Measurements from ENCODE around the gene CENPT. TPM values are rescaled to one million over a fixed set of nuclear protein-coding genes. Genes with fewer than 3 reads are reported as not detected.

Gene CENPT
- polyA plus RNA-seq, 2 of the 4 experiments (the other 2 are of a cell fraction) = 19.1 to 36.9 TPM

GRCh38 chr16:67800338-67800926 lies 47.1 kb downstream of the CENPT start:
- POLR2A ChIA-PET = no interaction called here
- whole genome bisulfite sequencing (ENCODE audit: missing lambda C conversion rate) = 93% methylated on average over 7 of the region's 7 CpGs
- CTCF ChIA-PET = interaction anchor here (0.6 to 5.5 kb wide), 5 partner anchors 16 to 136 kb away, joined by 3 to 45 read pairs (median 3); no protein-coding TSS in a partner anchor

GRCh38 chr16:67796099-67796718 lies 51.3 kb downstream of the CENPT start:
- Histone ChIP-seq H3K4me2 (no peak overlapping the region), H3K4me1 (peaks cover 7% of the 10 kb centered on the region; the same call in 1 of the 3 replicates), H3K9me3 (no peaks in the 10 kb centered on the region), H3K4me3 (no peak overlapping the region), H3K27ac (no peak overlapping the region)
- ChIA-PET CTCF (interaction anchor here (1.0 to 1.5 kb wide), 5 partner anchors 10 to 21 kb away, joined by 3 to 8 read pairs (median 3); partner anchors contain the start of genes RANBP10 and TSNAXIP1), POLR2A (no interaction called here)
- no peak for DNase-seq (ENCODE audit: low read depth in 1 of 2, low spot score in 1 of 2)
- FAIRE-seq = no peak
- no peak for ATAC-seq
- no peak for TF ChIP-seq CEBPB (IDR thresholded peaks at IDR 0.05)
- TF ChIP-seq NPAS2 (CRISPR knock-in tag; IDR thresholded peaks at IDR 0.05; ENCODE audit: borderline replicate concordance) = no peak
- no peak for TF ChIP-seq EHF (CRISPR knock-in tag; IDR thresholded peaks at IDR 0.05)
- TF ChIP-seq BHLHE40 (IDR thresholded peaks at IDR 0.05; ENCODE audit: low read depth, low read length) = no peak
- TF ChIP-seq NFE2L2 (conservative IDR thresholded peaks at IDR 0.05; ENCODE audit: low read length) = no peak
- no peak for TF ChIP-seq NR3C1 (IDR thresholded peaks at IDR 0.05)
- TF ChIP-seq CBX2 (IDR thresholded peaks at IDR 0.05; ENCODE audit: borderline replicate concordance, low read depth) = no peak
- TF ChIP-seq TP53 (CRISPR knock-in tag; IDR thresholded peaks at IDR 0.05) = no peak
- TF ChIP-seq POLR2A (IDR thresholded peaks at IDR 0.05; ENCODE audit: low read length) = no peak
- TF ChIP-seq JUN (IDR thresholded peaks at IDR 0.05) = no peak
- no peak for TF ChIP-seq PHF8 (IDR thresholded peaks at IDR 0.05; ENCODE audit: borderline replicate concordance, low read depth)
- no peak for TF ChIP-seq ZNF302 (CRISPR knock-in tag; IDR thresholded peaks at IDR 0.05)
- TF ChIP-seq HMGXB4 (CRISPR knock-in tag; IDR thresholded peaks at IDR 0.05; ENCODE audit: borderline replicate concordance) = no peak
- TF ChIP-seq, protein P1, sequence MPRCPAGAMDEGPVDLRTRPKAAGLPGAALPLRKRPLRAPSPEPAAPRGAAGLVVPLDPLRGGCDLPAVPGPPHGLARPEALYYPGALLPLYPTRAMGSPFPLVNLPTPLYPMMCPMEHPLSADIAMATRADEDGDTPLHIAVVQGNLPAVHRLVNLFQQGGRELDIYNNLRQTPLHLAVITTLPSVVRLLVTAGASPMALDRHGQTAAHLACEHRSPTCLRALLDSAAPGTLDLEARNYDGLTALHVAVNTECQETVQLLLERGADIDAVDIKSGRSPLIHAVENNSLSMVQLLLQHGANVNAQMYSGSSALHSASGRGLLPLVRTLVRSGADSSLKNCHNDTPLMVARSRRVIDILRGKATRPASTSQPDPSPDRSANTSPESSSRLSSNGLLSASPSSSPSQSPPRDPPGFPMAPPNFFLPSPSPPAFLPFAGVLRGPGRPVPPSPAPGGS (IDR thresholded peaks at IDR 0.05) = no peak
- no peak for TF ChIP-seq KDM5A (IDR thresholded peaks at IDR 0.05)
- WGBS (ENCODE audit: missing lambda C conversion rate) = 96% methylated on average over 5 of the region's 5 CpGs

More at GRCh38 chr16:67800338-67800926, 47.1 kb downstream of the CENPT start:
- H3K4me2 ChIP-seq = no peak overlapping the region
- TF ChIP-seq HDAC2 (IDR thresholded peaks at IDR 0.05) (no peak), JUNB (IDR thresholded peaks at IDR 0.05) (no peak), CHD4 (IDR thresholded peaks at IDR 0.05; ENCODE audit: borderline replicate concordance) (no peak), TP53 (CRISPR knock-in tag; IDR thresholded peaks at IDR 0.05) (no peak), CBX2 (IDR thresholded peaks at IDR 0.05; ENCODE audit: borderline replicate concordance, low read depth) (no peak), JUN (IDR thresholded peaks at IDR 0.05) (no peak), FOXS1 (CRISPR knock-in tag; IDR thresholded peaks at IDR 0.05) (no peak), TFCP2L1 (CRISPR knock-in tag; IDR thresholded peaks at IDR 0.05) (no peak), GATA3 (IDR thresholded peaks at IDR 0.05; ENCODE audit: borderline replicate concordance) (no peak), POLR2A (IDR thresholded peaks at IDR 0.05; ENCODE audit: low read length) (no peak), HOXA7 (CRISPR knock-in tag; IDR thresholded peaks at IDR 0.05) (no peak), RFX5 (IDR thresholded peaks at IDR 0.05) (no peak), HES2 (IDR thresholded peaks at IDR 0.05) (no peak), USF2 (IDR thresholded peaks at IDR 0.05) (no peak), RNF2 (IDR thresholded peaks at IDR 0.05; ENCODE audit: borderline replicate concordance, low read depth) (no peak)
- TF ChIP-seq, protein P2, sequence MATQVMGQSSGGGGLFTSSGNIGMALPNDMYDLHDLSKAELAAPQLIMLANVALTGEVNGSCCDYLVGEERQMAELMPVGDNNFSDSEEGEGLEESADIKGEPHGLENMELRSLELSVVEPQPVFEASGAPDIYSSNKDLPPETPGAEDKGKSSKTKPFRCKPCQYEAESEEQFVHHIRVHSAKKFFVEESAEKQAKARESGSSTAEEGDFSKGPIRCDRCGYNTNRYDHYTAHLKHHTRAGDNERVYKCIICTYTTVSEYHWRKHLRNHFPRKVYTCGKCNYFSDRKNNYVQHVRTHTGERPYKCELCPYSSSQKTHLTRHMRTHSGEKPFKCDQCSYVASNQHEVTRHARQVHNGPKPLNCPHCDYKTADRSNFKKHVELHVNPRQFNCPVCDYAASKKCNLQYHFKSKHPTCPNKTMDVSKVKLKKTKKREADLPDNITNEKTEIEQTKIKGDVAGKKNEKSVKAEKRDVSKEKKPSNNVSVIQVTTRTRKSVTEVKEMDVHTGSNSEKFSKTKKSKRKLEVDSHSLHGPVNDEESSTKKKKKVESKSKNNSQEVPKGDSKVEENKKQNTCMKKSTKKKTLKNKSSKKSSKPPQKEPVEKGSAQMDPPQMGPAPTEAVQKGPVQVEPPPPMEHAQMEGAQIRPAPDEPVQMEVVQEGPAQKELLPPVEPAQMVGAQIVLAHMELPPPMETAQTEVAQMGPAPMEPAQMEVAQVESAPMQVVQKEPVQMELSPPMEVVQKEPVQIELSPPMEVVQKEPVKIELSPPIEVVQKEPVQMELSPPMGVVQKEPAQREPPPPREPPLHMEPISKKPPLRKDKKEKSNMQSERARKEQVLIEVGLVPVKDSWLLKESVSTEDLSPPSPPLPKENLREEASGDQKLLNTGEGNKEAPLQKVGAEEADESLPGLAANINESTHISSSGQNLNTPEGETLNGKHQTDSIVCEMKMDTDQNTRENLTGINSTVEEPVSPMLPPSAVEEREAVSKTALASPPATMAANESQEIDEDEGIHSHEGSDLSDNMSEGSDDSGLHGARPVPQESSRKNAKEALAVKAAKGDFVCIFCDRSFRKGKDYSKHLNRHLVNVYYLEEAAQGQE (IDR thresholded peaks at IDR 0.05) = no peak
- DNase-seq (ENCODE audit: low read depth in 1 of 2, low spot score in 1 of 2) = no peak
- H3K9me3 ChIP-seq = no peaks in the 10 kb centered on the region
- no peak overlapping the region for H3K4me3 ChIP-seq
- H3K4me1 ChIP-seq = peaks cover 13% of the 10 kb centered on the region
- ATAC-seq = no peak; a peak in 2 of 6 replicates
- peak overlapping the region in 1 of 2 experiments; percentile 22; a peak in 1 of 6 replicates for H3K27ac ChIP-seq
- FAIRE-seq = no peak
